Hindlimb muscle (tissue), 1 donor: ENCODE data around the gene NUBPL. TPM values are rescaled to one million over a fixed set of nuclear protein-coding genes. Genes with fewer than 3 reads are reported as not detected.

Experiments
- DNase-seq: peaks from one replicate; pipeline ENCODE4 v3.0.0-alpha.2; 2013
- polyA plus RNA-seq: library from polyadenylated mRNA; unstranded; fragments of 120-200 nt; gene quantifications from one replicate; pipeline ENCODE4 v1.2.1, GENCODE V29; 2013; ENCODE audit not compliant: insufficient read length

Gene NUBPL
- 8.8 TPM for polyA plus RNA-seq

- peak; percentile 98 for DNase-seq
Observed at GRCh38 chr14:31561155-31561846, at the start of gene NUBPL. TSS of gene NUBPL (plus strand) at chr14:31561404. CDS start at chr14:31561440, 36 bp downstream.

- DNase-seq, result no peak
Observed at GRCh38 chr14:31527087-31527486, 34.1 kb upstream of the NUBPL start.

GRCh38 chr14:31527546-31527945 is 33.7 kb upstream of the NUBPL start:
- DNase-seq, result no peak

- no peak for DNase-seq
Observed at GRCh38 chr14:31529053-31529452, 32.2 kb upstream of the NUBPL start.

GRCh38 chr14:31530136-31530535 is 31.1 kb upstream of the NUBPL start:
- DNase-seq, result no peak

GRCh38 chr14:31536201-31536960 is 24.8 kb upstream of the NUBPL start:
- DNase-seq, result no peak

- no peak for DNase-seq
Observed at GRCh38 chr14:31541702-31542101, 19.5 kb upstream of the NUBPL start.

- no peak for DNase-seq
Observed at GRCh38 chr14:31543969-31544799, 17.0 kb upstream of the NUBPL start.

GRCh38 chr14:31544816-31545215 is 16.4 kb upstream of the NUBPL start:
- DNase-seq, result no peak

GRCh38 chr14:31545328-31545727 is 15.9 kb upstream of the NUBPL start:
- DNase-seq, result no peak

- no peak for DNase-seq
Observed at GRCh38 chr14:31549817-31550216, 11.4 kb upstream of the NUBPL start.

- no peak for DNase-seq
Observed at GRCh38 chr14:31550589-31550988, 10.6 kb upstream of the NUBPL start.

GRCh38 chr14:31556191-31556590 is 5.0 kb upstream of the NUBPL start:
- no peak for DNase-seq

GRCh38 chr14:31559939-31560338 is 1.3 kb upstream of the NUBPL start:
- DNase-seq, result no peak

- DNase-seq, result no peak
Observed at GRCh38 chr14:31560759-31561154, 447 bp upstream of the NUBPL start.

GRCh38 chr14:31564194-31564593 is 3.0 kb downstream of the NUBPL start:
- no peak for DNase-seq

- DNase-seq, result no peak
Observed at GRCh38 chr14:31566456-31566855, 5.3 kb downstream of the NUBPL start.

- no peak for DNase-seq
Observed at GRCh38 chr14:31567655-31568054, 6.5 kb downstream of the NUBPL start.

- DNase-seq, result no peak
Observed at GRCh38 chr14:31568161-31568560, 7.0 kb downstream of the NUBPL start.

GRCh38 chr14:31568671-31569070 is 7.5 kb downstream of the NUBPL start:
- DNase-seq, result no peak

GRCh38 chr14:31572955-31573354 is 11.8 kb downstream of the NUBPL start:
- DNase-seq, result no peak

GRCh38 chr14:31576949-31577348 is 15.7 kb downstream of the NUBPL start:
- DNase-seq, result no peak

- no peak for DNase-seq
Observed at GRCh38 chr14:31578266-31578665, 17.1 kb downstream of the NUBPL start.
